SH-SY5Y (cell line): Measurements from ENCODE around the gene PEX14.

Source experiments
- GATA2 ChIP-seq: IDR thresholded peaks from 2 replicates; pipeline ENCODE4 v1.6.1; 2011; ENCODE audit warnings: mild to moderate bottlenecking, low read depth, low read length
- GATA3 ChIP-seq: IDR thresholded peaks from 2 replicates; pipeline ENCODE4 v1.6.1; 2011; ENCODE audit warnings: low read depth, mild to moderate bottlenecking, low read length, moderate library complexity

DNA sequence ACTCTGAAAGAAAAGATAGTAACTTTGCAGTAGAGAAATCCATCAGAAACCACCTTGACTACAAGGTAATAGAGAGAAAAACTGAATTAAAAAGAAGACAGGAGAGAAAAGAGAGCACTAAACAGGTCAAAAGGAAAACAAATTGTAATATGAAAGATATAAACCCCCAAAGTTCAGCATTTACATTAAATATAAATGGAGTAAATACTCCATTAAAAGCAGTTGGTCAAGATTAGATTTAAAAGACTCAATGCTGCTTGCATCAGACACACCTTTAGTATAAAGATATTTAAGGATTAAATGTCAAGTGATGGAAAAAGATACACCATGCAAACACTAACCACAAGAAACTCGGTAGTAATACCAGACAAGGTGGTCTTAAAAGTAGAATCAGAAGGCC is 110.5 kb downstream of the PEX14 start:
- TF ChIP-seq GATA2 (no peak), GATA3 (no peak)
